GM21526 (cell line): ENCODE measurements around the gene CST8.
"Not testable (repeated sequence)": the region's sequence is repeated elsewhere in the genome, so short reads cannot be mapped to it uniquely, and the experiment has no call there.

Source experiments
- ATAC-seq: cut with Tn5 transposase; IDR thresholded peaks from one replicate; pipeline ENCODE4 v1.9.1; 2021; ENCODE audit warnings: moderate library complexity; ENCODE audit not compliant: unreplicated experiment, low FRiP score

CST8 gene

GRCh38 chr20:23490817-23491216, at the start of gene CST8:
Gene CST8 (plus strand): TSS chr20:23491117. CDS start chr20:23491668, 551 bp downstream.
- ATAC-seq, result no peak

GRCh38 chr20:23441850-23442313, 49.0 kb upstream of the CST8 start:
- ATAC-seq, result no peak

- ATAC-seq, result no peak
Observed at GRCh38 chr20:23442436-23442835, 48.5 kb upstream of the CST8 start.

- no peak for ATAC-seq
Observed at GRCh38 chr20:23444859-23445258, 46.1 kb upstream of the CST8 start.

- ATAC-seq, result no peak
Observed at GRCh38 chr20:23445596-23446217, 45.2 kb upstream of the CST8 start.

GRCh38 chr20:23446505-23446904, 44.4 kb upstream of the CST8 start:
- ATAC-seq, result no peak

GRCh38 chr20:23448167-23448566, 42.8 kb upstream of the CST8 start:
- ATAC-seq, result no peak

- ATAC-seq, result no peak
Observed at GRCh38 chr20:23449421-23449820, 41.5 kb upstream of the CST8 start.

GRCh38 chr20:23450877-23451276, 40.0 kb upstream of the CST8 start:
- ATAC-seq, result no peak

GRCh38 chr20:23451956-23452487, 38.9 kb upstream of the CST8 start:
- no peak for ATAC-seq

GRCh38 chr20:23452776-23453175, 38.1 kb upstream of the CST8 start, which contains the start of gene CST11:
Gene CST11 (minus strand): TSS chr20:23452876. CDS start chr20:23452811, 65 bp downstream.
- ATAC-seq, result no peak

GRCh38 chr20:23453549-23454543, 37.1 kb upstream of the CST8 start:
- ATAC-seq, result no peak

- no peak for ATAC-seq
Observed at GRCh38 chr20:23454816-23455215, 36.1 kb upstream of the CST8 start.

- no peak for ATAC-seq
Observed at GRCh38 chr20:23455639-23456038, 35.3 kb upstream of the CST8 start.

- ATAC-seq, result no peak
Observed at GRCh38 chr20:23456409-23456808, 34.5 kb upstream of the CST8 start.

GRCh38 chr20:23456873-23457272, 34.0 kb upstream of the CST8 start:
- no peak for ATAC-seq

- ATAC-seq, result no peak
Observed at GRCh38 chr20:23459461-23460150, 31.3 kb upstream of the CST8 start.

GRCh38 chr20:23461180-23461579, 29.7 kb upstream of the CST8 start:
- no peak for ATAC-seq

- not testable (repeated sequence) for ATAC-seq
Observed at GRCh38 chr20:23466961-23467360, 24.0 kb upstream of the CST8 start.

GRCh38 chr20:23472306-23472705, 18.6 kb upstream of the CST8 start:
- not testable (repeated sequence) for ATAC-seq

GRCh38 chr20:23473293-23473692, 17.6 kb upstream of the CST8 start:
- not testable (repeated sequence) for ATAC-seq
